ENCODE results near the gene XIST.

The XIST gene

GRCh38 chrX:73830489-73831414 lies 21.8 kb downstream of the XIST start:
- TF ChIP-seq CTCF (IDR thresholded peaks at IDR 0.05; ENCODE audit: control insufficient read depth, extremely low read depth, insufficient read depth) = no peak

DNA sequence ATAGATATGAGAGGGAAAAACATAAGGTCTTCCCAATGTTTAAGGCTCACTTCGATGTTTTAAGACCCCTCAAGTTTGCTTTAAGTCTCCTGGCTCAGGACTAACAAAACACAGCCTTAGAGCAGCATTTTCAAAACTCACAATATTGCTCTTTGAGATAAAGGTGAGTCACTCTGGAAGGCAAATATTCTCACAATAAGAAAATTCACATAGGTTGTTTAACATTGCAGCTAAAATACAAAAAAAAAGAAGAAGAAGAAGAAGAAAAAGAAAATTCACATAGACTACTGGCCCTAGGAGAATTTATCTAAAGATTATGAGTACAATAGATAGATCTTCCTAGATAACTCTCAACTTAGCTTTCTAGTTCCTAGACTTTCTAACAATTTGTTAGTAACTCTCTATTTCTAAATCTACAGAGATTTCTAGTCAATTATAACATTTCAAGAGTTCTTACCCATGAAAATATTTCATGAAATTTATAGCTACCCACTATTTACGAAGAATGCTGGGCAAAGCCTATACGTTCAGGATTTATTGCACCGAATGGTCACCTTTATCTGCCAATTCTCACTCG lies 22.5 kb downstream of the XIST start:
- DNase-seq (ENCODE audit: low read depth) = no peak
- no peak overlapping the region for H3K4me3 ChIP-seq (ENCODE audit: low read depth, low read length)
- no peak for TF ChIP-seq CTCF (IDR thresholded peaks at IDR 0.05; ENCODE audit: control insufficient read depth, extremely low read depth, insufficient read depth)

More at GRCh38 chrX:73830489-73831414, 21.8 kb downstream of the XIST start:
- no peak overlapping the region for H3K4me3 ChIP-seq (ENCODE audit: low read depth, low read length)
- no peak for DNase-seq (ENCODE audit: low read depth)

DNA sequence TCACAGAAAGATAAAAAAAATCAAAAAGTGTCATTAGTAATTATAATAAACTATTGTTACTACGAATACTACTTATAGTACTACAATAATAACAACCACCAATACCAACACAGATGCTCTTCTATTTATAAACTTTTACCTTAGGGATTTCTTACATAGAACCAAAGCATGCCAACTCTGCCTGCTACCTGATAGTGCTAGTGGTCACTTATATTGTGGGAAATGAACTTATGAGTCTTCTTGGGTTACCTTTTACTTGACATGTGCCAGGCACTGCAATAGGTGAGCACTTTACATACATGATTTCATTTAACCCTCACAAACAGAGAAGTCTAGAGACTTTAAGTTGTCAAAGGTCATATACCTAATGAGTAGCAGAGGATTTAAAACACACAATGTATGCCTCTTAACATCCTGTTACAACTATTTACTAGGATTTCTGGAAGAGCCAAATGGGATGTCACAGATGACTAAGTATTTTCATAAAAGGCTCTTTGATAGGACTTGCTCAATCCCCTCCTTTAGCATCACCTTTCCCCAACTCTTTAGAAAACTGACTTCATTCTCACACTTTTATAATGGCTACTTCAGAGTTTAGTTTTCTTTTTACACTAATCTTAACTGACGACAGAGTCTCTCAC lies 24.3 kb downstream of the XIST start:
- TF ChIP-seq CTCF (IDR thresholded peaks at IDR 0.05; ENCODE audit: control insufficient read depth, extremely low read depth, insufficient read depth) = no peak
- no peak for DNase-seq (ENCODE audit: low read depth)
- no peak overlapping the region for H3K4me3 ChIP-seq (ENCODE audit: low read depth, low read length)

- H3K4me3 ChIP-seq (ENCODE audit: low read depth, low read length) = no peak overlapping the region
- no peak for DNase-seq (ENCODE audit: low read depth)
- TF ChIP-seq CTCF (IDR thresholded peaks at IDR 0.05; ENCODE audit: control insufficient read depth, extremely low read depth, insufficient read depth) = no peak
These were observed 25.1 kb downstream of the XIST start for GRCh38 chrX:73827406-73827805.

DNA sequence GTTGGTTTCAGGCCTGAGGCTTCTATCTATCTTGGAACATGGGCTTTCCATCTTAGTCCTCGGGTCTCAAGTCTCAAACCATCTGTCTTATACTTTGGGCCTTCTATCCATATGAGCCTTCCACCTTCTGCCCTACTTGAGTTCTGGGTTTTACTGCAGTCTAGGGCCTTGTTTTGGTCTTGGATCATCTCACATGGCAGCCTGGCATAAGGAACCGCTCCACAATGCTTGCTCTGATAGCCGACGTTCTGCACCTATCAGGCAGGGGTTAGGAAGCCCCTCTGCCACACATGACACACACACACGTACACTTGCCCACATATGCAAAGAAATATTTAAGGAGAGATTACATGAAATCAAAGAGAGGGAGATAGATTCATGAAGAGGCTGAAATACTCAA lies 25.5 kb downstream of the XIST start:
- no peak for TF ChIP-seq CTCF (IDR thresholded peaks at IDR 0.05; ENCODE audit: control insufficient read depth, extremely low read depth, insufficient read depth)
- DNase-seq (ENCODE audit: low read depth) = no peak

DNA sequence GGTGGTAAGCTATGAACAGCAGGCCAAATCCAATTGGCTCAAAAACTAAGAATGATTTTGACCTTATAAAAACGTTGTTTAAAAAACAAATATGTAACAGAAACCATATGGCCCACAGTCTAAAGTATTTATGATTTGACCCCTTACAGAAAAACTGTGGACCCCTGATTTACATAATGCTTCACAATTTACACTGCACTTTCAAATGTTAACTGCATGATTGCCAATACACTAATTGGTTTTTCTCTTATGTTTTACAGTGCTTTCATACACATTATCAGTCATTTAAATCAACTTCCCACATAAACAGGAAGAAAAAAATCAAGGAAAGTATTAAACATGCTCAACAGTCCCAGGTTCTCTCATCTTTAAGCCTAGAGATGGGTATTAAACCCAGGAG lies 26.9 kb downstream of the XIST start:
- TF ChIP-seq CTCF (IDR thresholded peaks at IDR 0.05; ENCODE audit: control insufficient read depth, extremely low read depth, insufficient read depth) = no peak
- H3K4me3 ChIP-seq (ENCODE audit: low read depth, low read length) = no peak overlapping the region
- DNase-seq (ENCODE audit: low read depth) = no peak

More for the DNA sequence above, 25.5 kb downstream of the XIST start:
- H3K4me3 ChIP-seq (ENCODE audit: low read depth, low read length) = no peak overlapping the region

Measured in LNCaP clone FGC (cell line).